Inflammatory macrophage treated with lipopolysaccharide for 1 hour (primary cell): ENCODE measurements around the gene FAM171A1.
A peak's percentile ranks its signal among the peaks of the same experiment; 100 is the strongest.
"Not testable (repeated sequence)": the region's sequence is repeated elsewhere in the genome, so short reads cannot be mapped to it uniquely, and the experiment has no call there.

Source experiments
- DNase-seq, 2 donors: peaks; one replicate each; pipeline ENCODE4 v3.0.0-alpha.2; 2020 to 2022

FAM171A1 gene

GRCh38 chr10:15314482-15315045 is 56.5 kb downstream of the FAM171A1 start:
- DNase-seq, result no peak

GRCh38 chr10:15313843-15314242 is 57.2 kb downstream of the FAM171A1 start:
- no peak for DNase-seq

- no peak for DNase-seq
Measured at GRCh38 chr10:15313047-15313446, 58.0 kb downstream of the FAM171A1 start.

- no peak for DNase-seq
Measured at GRCh38 chr10:15311569-15312280, 59.4 kb downstream of the FAM171A1 start.

GRCh38 chr10:15310776-15311568 is 60.1 kb downstream of the FAM171A1 start:
- no peak for DNase-seq

- no peak for DNase-seq
Measured at GRCh38 chr10:15309221-15309620, 61.9 kb downstream of the FAM171A1 start.

- no peak for DNase-seq
Measured at GRCh38 chr10:15306735-15307280, 64.3 kb downstream of the FAM171A1 start.

GRCh38 chr10:15305634-15306033 is 65.5 kb downstream of the FAM171A1 start:
- DNase-seq, result no peak

GRCh38 chr10:15305161-15305560 is 65.9 kb downstream of the FAM171A1 start:
- no peak for DNase-seq

GRCh38 chr10:15302188-15302956 is 68.7 kb downstream of the FAM171A1 start:
- DNase-seq, result not testable (repeated sequence)

- no peak for DNase-seq
Measured at GRCh38 chr10:15300697-15301096, 70.4 kb downstream of the FAM171A1 start.

- DNase-seq, result no peak
Measured at GRCh38 chr10:15300145-15300544, 70.9 kb downstream of the FAM171A1 start.

GRCh38 chr10:15296701-15297100 is 74.4 kb downstream of the FAM171A1 start:
- DNase-seq, result no peak

GRCh38 chr10:15295537-15296325 is 75.4 kb downstream of the FAM171A1 start:
- peak in 1 of 2 donors; percentile 4 for DNase-seq

- no peak for DNase-seq
Measured at GRCh38 chr10:15293862-15294842, 76.9 kb downstream of the FAM171A1 start.

GRCh38 chr10:15290671-15291070 is 80.4 kb downstream of the FAM171A1 start:
- no peak for DNase-seq

GRCh38 chr10:15290150-15290549 is 80.9 kb downstream of the FAM171A1 start:
- DNase-seq, result no peak

GRCh38 chr10:15280974-15281373 is 90.1 kb downstream of the FAM171A1 start:
- no peak for DNase-seq

- no peak for DNase-seq
Measured at GRCh38 chr10:15280462-15280861, 90.6 kb downstream of the FAM171A1 start.

GRCh38 chr10:15279236-15279635 is 91.9 kb downstream of the FAM171A1 start:
- no peak for DNase-seq

- DNase-seq, result no peak
Measured at GRCh38 chr10:15278786-15279185, 92.3 kb downstream of the FAM171A1 start.
